Measurements from ENCODE around the gene SLC22A31.

DNA sequence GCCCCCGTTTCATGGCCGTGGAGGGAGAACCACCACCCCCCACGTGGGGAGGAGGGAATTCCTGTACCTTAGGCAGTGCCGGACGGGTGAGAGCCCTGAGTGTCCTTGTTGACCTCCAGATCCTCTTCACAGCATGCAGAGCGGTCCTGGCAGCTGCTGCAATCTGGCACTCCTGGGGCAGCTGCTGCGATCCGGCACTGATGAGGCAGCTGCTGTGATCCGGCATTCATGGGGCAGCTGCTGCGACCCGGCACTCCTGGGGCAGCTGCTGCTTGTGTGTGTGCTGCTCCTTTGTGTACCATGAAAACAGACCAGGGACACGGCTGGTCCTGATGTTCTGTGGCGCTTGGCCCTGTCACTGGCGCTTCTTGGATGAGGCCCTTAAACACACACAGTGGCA is 29.9 kb upstream of the SLC22A31 start:
- TF ChIP-seq, protein P1, sequence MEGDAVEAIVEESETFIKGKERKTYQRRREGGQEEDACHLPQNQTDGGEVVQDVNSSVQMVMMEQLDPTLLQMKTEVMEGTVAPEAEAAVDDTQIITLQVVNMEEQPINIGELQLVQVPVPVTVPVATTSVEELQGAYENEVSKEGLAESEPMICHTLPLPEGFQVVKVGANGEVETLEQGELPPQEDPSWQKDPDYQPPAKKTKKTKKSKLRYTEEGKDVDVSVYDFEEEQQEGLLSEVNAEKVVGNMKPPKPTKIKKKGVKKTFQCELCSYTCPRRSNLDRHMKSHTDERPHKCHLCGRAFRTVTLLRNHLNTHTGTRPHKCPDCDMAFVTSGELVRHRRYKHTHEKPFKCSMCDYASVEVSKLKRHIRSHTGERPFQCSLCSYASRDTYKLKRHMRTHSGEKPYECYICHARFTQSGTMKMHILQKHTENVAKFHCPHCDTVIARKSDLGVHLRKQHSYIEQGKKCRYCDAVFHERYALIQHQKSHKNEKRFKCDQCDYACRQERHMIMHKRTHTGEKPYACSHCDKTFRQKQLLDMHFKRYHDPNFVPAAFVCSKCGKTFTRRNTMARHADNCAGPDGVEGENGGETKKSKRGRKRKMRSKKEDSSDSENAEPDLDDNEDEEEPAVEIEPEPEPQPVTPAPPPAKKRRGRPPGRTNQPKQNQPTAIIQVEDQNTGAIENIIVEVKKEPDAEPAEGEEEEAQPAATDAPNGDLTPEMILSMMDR (IDR thresholded peaks at IDR 0.05): no peak
- no peak for TF ChIP-seq POLR2A (IDR thresholded peaks at IDR 0.05)
- no peak for TF ChIP-seq EP300 (IDR thresholded peaks at IDR 0.05)

Measured in ovary (tissue), 3 donors.